ENCODE data around the gene COL6A3. TPM values are rescaled to one million over a fixed set of nuclear protein-coding genes. Genes with fewer than 3 reads are reported as not detected.

The COL6A3 gene
- total RNA-seq, 1 donor from 2014 or later, result 57.1 TPM

DNA sequence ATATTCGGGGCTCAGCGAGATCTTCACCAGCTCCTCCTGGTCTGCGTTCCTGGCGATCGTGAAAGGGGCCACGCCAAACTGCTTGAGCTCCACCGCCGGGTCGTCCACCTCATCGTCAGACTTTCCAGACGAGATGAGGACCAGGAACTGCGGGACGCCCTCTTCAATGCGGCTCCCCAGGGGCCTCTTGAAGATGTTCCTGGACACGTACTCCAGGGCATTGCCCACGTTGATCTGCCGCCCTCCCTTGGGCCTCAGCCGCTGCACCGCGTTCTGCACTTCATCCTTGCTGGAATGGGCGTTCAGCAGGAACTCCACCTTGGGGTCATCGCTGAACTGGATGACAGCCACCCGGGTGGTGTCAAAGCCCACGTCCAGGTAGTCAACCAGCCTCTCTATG is 42.1 kb downstream of the COL6A3 start:
- intact Hi-C loops (cut with micrococcal nuclease), result no loop called here
- peaks cover 3% of the 10 kb centered on the region for H3K27me3 ChIP-seq (ENCODE audit: low read depth)
- no peak for DNase-seq
- no peak overlapping the region for H3K27ac ChIP-seq (replicated peaks)
- H3K4me1 ChIP-seq, result peaks cover 3% of the 10 kb centered on the region
- H3K4me3 ChIP-seq, result no peak overlapping the region
- H3K9me3 ChIP-seq (replicated peaks), result no peaks in the 10 kb centered on the region
- TF ChIP-seq, protein P1, sequence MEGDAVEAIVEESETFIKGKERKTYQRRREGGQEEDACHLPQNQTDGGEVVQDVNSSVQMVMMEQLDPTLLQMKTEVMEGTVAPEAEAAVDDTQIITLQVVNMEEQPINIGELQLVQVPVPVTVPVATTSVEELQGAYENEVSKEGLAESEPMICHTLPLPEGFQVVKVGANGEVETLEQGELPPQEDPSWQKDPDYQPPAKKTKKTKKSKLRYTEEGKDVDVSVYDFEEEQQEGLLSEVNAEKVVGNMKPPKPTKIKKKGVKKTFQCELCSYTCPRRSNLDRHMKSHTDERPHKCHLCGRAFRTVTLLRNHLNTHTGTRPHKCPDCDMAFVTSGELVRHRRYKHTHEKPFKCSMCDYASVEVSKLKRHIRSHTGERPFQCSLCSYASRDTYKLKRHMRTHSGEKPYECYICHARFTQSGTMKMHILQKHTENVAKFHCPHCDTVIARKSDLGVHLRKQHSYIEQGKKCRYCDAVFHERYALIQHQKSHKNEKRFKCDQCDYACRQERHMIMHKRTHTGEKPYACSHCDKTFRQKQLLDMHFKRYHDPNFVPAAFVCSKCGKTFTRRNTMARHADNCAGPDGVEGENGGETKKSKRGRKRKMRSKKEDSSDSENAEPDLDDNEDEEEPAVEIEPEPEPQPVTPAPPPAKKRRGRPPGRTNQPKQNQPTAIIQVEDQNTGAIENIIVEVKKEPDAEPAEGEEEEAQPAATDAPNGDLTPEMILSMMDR (IDR thresholded peaks at IDR 0.05; ENCODE audit: borderline replicate concordance), result no peak
- peaks cover 50% of the 10 kb centered on the region for H3K36me3 ChIP-seq

DNA sequence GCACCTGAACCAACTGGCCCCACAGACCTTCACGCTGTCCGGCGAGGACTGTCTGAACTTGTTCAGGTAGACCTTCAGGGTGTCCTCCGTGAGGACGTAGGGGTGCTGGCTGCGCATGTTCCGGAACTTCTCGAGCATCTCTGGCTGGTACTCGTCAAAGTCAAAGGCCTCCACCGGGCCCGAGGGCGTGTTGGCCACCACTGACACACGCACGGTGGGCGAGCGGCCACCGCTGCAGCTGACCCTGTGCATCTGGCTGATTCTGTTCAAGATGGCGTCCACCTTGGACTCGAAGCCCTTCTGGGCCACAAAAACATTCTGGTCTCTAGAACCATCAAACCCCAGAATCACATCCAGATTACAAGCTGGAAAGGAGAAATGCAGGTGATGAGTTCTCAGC is 48.3 kb downstream of the COL6A3 start:
- no peak overlapping the region for H3K4me3 ChIP-seq
- peaks cover 6% of the 10 kb centered on the region for H3K27me3 ChIP-seq (ENCODE audit: low read depth)
- DNase-seq, result no peak
- TF ChIP-seq, protein P1 (IDR thresholded peaks at IDR 0.05; ENCODE audit: borderline replicate concordance), result no peak
- H3K36me3 ChIP-seq, result peaks cover 29% of the 10 kb centered on the region
- H3K4me1 ChIP-seq, result peaks cover 10% of the 10 kb centered on the region
- intact Hi-C loops (cut with micrococcal nuclease), result no loop called here
- H3K9me3 ChIP-seq (replicated peaks), result no peaks in the 10 kb centered on the region
- no peak overlapping the region for H3K27ac ChIP-seq (replicated peaks)

GRCh38 chr2:237364655-237365054 is 49.3 kb downstream of the COL6A3 start:
- Histone ChIP-seq H3K36me3 (peaks cover 23% of the 10 kb centered on the region), H3K9me3 (replicated peaks) (no peaks in the 10 kb centered on the region), H3K4me1 (peaks cover 19% of the 10 kb centered on the region), H3K27ac (replicated peaks) (no peak overlapping the region), H3K27me3 (ENCODE audit: low read depth) (peaks cover 15% of the 10 kb centered on the region), H3K4me3 (no peak overlapping the region)
- DNase-seq, result no peak
- TF ChIP-seq, protein P1 (IDR thresholded peaks at IDR 0.05; ENCODE audit: borderline replicate concordance), result no peak
- intact Hi-C loops (cut with micrococcal nuclease), result no loop called here

DNA sequence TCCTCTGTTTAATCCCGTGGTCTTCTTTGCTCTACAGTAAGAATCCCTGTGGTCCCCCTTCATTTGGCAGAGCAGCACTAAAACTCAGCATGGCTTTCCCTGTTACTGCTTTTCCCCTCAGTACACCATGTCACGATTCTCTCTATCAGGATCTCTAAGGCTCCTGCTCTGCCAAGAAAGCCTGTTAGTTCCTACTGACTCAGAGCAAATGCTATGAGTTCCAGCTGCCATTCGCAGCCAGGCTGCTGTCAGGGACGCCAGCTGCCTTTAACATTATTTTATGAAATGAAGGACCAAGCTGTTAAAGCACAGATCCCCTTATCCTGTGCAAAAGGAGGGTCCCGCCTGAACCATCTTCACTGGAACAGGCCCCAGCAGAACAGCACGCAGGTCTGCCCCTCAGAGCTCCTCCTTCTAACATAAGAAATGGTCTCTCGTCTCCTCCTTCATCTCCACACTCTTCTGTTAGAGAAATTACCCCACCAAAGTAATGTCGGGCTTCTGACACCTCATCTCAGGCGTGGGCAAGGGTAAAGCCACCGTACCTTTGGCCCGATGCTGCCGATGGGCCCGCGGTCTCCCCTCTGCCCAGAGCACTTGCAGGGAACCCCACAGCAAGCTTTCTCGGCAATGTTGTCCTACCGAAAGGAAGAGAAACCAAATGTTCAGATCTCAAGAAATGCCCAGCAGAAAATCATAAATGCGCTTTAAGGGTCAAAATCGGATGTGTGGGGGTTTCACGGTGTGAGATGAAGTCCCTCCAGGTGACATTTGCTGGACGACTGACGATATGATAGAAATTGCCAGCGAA is 52.6 kb downstream of the COL6A3 start:
- intact Hi-C loops (cut with micrococcal nuclease), result no loop called here
- Histone ChIP-seq H3K36me3 (peaks cover 22% of the 10 kb centered on the region), H3K9me3 (replicated peaks) (no peaks in the 10 kb centered on the region), H3K27ac (replicated peaks) (peak overlapping the region; percentile 65), H3K4me3 (no peak overlapping the region), H3K27me3 (ENCODE audit: low read depth) (peaks cover 42% of the 10 kb centered on the region), H3K4me1 (peaks cover 25% of the 10 kb centered on the region)
- TF ChIP-seq, protein P1 (IDR thresholded peaks at IDR 0.05; ENCODE audit: borderline replicate concordance), result no peak
- no peak for DNase-seq

GRCh38 chr2:237359894-237360780 is 53.8 kb downstream of the COL6A3 start:
- Histone ChIP-seq H3K4me3 (no peak overlapping the region), H3K4me1 (peaks cover 25% of the 10 kb centered on the region), H3K27ac (replicated peaks) (peak overlapping the region; percentile 65), H3K36me3 (peaks cover 22% of the 10 kb centered on the region), H3K9me3 (replicated peaks) (no peaks in the 10 kb centered on the region), H3K27me3 (ENCODE audit: low read depth) (peaks cover 38% of the 10 kb centered on the region)
- TF ChIP-seq, protein P1 (IDR thresholded peaks at IDR 0.05; ENCODE audit: borderline replicate concordance), result no peak
- no peak for DNase-seq
- intact Hi-C loops (cut with micrococcal nuclease), result no loop called here

Measured in left ventricle myocardium inferior (tissue), 1 donor.